ENCODE results near the gene PTPRN2.

DNA sequence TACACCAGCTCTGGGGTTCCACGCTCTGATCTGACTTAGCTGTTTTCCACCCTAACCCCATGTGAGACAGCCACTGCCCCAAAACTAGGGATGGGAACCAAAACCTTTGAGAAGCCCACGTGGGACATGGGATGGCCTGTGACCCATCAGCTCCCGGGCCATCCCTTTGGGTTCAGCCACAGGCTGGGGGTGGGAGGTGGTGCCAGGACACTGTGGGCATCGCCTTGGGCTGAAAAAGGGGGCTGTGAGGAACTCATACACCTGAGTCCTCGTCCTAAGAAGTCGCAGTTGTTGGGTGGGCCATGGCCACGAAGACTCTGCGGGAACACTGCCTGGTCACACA, 871.7 kb downstream of the PTPRN2 start:
- TF ChIP-seq, protein P1, sequence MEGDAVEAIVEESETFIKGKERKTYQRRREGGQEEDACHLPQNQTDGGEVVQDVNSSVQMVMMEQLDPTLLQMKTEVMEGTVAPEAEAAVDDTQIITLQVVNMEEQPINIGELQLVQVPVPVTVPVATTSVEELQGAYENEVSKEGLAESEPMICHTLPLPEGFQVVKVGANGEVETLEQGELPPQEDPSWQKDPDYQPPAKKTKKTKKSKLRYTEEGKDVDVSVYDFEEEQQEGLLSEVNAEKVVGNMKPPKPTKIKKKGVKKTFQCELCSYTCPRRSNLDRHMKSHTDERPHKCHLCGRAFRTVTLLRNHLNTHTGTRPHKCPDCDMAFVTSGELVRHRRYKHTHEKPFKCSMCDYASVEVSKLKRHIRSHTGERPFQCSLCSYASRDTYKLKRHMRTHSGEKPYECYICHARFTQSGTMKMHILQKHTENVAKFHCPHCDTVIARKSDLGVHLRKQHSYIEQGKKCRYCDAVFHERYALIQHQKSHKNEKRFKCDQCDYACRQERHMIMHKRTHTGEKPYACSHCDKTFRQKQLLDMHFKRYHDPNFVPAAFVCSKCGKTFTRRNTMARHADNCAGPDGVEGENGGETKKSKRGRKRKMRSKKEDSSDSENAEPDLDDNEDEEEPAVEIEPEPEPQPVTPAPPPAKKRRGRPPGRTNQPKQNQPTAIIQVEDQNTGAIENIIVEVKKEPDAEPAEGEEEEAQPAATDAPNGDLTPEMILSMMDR (conservative IDR thresholded peaks at IDR 0.05 in 1 of 2, IDR thresholded peaks at IDR 0.05 in 1 of 2; ENCODE audit: low read depth in 1 of 2, low read length in 2 of 2): no peak
- TF ChIP-seq EZH2 (IDR thresholded peaks at IDR 0.05; ENCODE audit: low read length, missing control alignments): no peak

All from fibroblast of lung (primary cell).